ENCODE data around the gene KHNYN. TPM values are rescaled to one million over a fixed set of nuclear protein-coding genes. Genes with fewer than 3 reads are reported as not detected.
"Not testable (repeated sequence)": the region's sequence is repeated elsewhere in the genome, so short reads cannot be mapped to it uniquely, and the experiment has no call there.

The KHNYN gene
- total RNA-seq, 4 donors from 2014 or later: 16.5 to 88.6 (median 66.1) TPM

- Histone ChIP-seq H3K36me3 (no peaks in the 10 kb centered on the region), H3K9me3 (no peaks in the 10 kb centered on the region), H3K4me1 (no peaks in the 10 kb centered on the region), H3K4me3 (no peak overlapping the region), H3K27ac (no peak overlapping the region), H3K27me3 (no peaks in the 10 kb centered on the region)
- DNase-seq: no peak
- TF ChIP-seq, protein P1, sequence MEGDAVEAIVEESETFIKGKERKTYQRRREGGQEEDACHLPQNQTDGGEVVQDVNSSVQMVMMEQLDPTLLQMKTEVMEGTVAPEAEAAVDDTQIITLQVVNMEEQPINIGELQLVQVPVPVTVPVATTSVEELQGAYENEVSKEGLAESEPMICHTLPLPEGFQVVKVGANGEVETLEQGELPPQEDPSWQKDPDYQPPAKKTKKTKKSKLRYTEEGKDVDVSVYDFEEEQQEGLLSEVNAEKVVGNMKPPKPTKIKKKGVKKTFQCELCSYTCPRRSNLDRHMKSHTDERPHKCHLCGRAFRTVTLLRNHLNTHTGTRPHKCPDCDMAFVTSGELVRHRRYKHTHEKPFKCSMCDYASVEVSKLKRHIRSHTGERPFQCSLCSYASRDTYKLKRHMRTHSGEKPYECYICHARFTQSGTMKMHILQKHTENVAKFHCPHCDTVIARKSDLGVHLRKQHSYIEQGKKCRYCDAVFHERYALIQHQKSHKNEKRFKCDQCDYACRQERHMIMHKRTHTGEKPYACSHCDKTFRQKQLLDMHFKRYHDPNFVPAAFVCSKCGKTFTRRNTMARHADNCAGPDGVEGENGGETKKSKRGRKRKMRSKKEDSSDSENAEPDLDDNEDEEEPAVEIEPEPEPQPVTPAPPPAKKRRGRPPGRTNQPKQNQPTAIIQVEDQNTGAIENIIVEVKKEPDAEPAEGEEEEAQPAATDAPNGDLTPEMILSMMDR (IDR thresholded peaks at IDR 0.05): no peak
- TF ChIP-seq POLR2A (IDR thresholded peaks at IDR 0.05): no peak
- intact Hi-C loops (cut with DNase I; ENCODE audit: low total_unique reads): no loop called here
Measured at GRCh38 chr14:24387009-24387345, 42.8 kb upstream of the KHNYN start.

GRCh38 chr14:24387579-24387978, 42.2 kb upstream of the KHNYN start:
- H3K9me3 ChIP-seq; H3K27ac ChIP-seq; DNase-seq; H3K4me3 ChIP-seq; H3K36me3 ChIP-seq; H3K27me3 ChIP-seq; H3K4me1 ChIP-seq; intact Hi-C loops (cut with DNase I; ENCODE audit: low total_unique reads): not testable (repeated sequence)

DNA sequence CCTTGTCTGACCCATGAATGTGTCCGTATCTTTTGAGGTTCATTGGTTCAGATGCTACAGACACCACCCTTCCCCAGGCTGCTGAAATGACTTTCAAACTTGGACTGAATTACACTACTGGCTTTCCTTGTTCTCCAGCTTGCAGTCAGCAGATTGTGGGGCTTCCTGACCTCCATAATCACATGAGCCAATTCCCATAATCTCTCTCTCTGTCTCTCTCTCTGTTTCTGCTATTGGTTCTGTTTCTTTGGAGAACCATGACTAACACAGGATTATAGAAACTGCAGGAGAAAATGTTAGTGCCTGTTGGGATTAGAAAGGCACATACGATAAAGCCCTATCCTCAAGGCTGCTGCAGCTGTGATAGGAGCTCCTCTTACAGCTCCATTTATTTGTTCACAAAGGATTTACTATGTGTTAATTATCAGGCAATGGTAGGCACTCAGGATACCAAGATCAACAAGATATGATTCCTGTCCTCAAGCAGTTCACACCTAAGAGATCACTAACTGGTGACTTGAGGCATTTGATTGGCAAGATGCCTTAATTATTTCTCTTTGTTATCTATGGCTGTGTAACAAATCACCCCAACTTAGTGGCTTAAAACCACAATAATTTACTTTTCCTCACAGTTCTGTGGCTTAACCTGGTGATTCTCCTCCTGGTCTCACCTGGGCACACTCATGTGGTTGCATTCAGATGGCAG, 41.1 kb upstream of the KHNYN start:
- TF ChIP-seq, protein P1 (IDR thresholded peaks at IDR 0.05): no peak
- no peak for TF ChIP-seq POLR2A (IDR thresholded peaks at IDR 0.05)
- DNase-seq: no peak
- Histone ChIP-seq H3K9me3 (no peaks in the 10 kb centered on the region), H3K4me1 (no peaks in the 10 kb centered on the region), H3K27me3 (no peaks in the 10 kb centered on the region), H3K36me3 (no peaks in the 10 kb centered on the region), H3K4me3 (no peak overlapping the region), H3K27ac (no peak overlapping the region)
- intact Hi-C loops (cut with DNase I; ENCODE audit: low total_unique reads): no loop called here

GRCh38 chr14:24389226-24389848, 40.4 kb upstream of the KHNYN start:
- intact Hi-C loops (cut with DNase I; ENCODE audit: low total_unique reads): no loop called here
- Histone ChIP-seq H3K27me3 (no peaks in the 10 kb centered on the region), H3K9me3 (no peaks in the 10 kb centered on the region), H3K27ac (no peak overlapping the region), H3K4me3 (no peak overlapping the region), H3K36me3 (no peaks in the 10 kb centered on the region), H3K4me1 (no peaks in the 10 kb centered on the region)
- DNase-seq: no peak
- TF ChIP-seq, protein P1 (IDR thresholded peaks at IDR 0.05): no peak
- TF ChIP-seq POLR2A (IDR thresholded peaks at IDR 0.05): no peak

- no peak for TF ChIP-seq POLR2A (IDR thresholded peaks at IDR 0.05)
- TF ChIP-seq, protein P1 (IDR thresholded peaks at IDR 0.05): no peak
Measured at GRCh38 chr14:24390701-24391468, 38.9 kb upstream of the KHNYN start.

More at GRCh38 chr14:24390701-24391468, 38.9 kb upstream of the KHNYN start:
- DNase-seq: no peak
- H3K36me3 ChIP-seq: no peaks in the 10 kb centered on the region
- H3K4me1 ChIP-seq: no peaks in the 10 kb centered on the region
- no peaks in the 10 kb centered on the region for H3K27me3 ChIP-seq
- H3K9me3 ChIP-seq: no peaks in the 10 kb centered on the region
- no peak overlapping the region for H3K27ac ChIP-seq
- intact Hi-C loops (cut with DNase I; ENCODE audit: low total_unique reads): no loop called here
- no peak overlapping the region for H3K4me3 ChIP-seq
